Peyer's patch (tissue), 4 donors: ENCODE results near the gene KCNQ1.

Experiments
- CTCF ChIP-seq, 6 experiments: fragments of 450-650 bp in 4 of 6; fragments of 200-600 bp in 2 of 6; sonication (generic) in 1 of 6; IDR thresholded peaks; one replicate each; pipeline ENCODE4 v1.5.1; 2017 to 2019; ENCODE audit warnings: antibody characterized with exemption in 6 of 6, mild to moderate bottlenecking in 3 of 6, moderate library complexity in 1 of 6
- POLR2A ChIP-seq, 2 donors: fragments of 450-650 bp; IDR thresholded peaks; one replicate each; pipeline ENCODE4 v1.5.1; 2017; ENCODE audit warnings: antibody characterized with exemption in 2 of 2, mild to moderate bottlenecking in 2 of 2, moderate library complexity in 2 of 2

- TF ChIP-seq CTCF (IDR thresholded peaks at IDR 0.05) (no peak), POLR2A (IDR thresholded peaks at IDR 0.05) (no peak)
Measured at GRCh38 chr11:2581151-2581930, 136.5 kb downstream of the KCNQ1 start.
